Muscle of leg (tissue), 11 donors: ENCODE data around the gene MFSD6L. TPM values are rescaled to one million over a fixed set of nuclear protein-coding genes. Genes with fewer than 3 reads are reported as not detected.

Source experiments
- DNase-seq: peaks from one replicate; pipeline ENCODE4 v3.0.0; 2013
- H3K27ac ChIP-seq: one replicate; pipeline ENCODE4 v1.5.1; 2013; ENCODE audit warnings: mild to moderate bottlenecking, low read length, control low read depth
- H3K27me3 ChIP-seq: one replicate; pipeline ENCODE4 v1.6.1; 2013; ENCODE audit warnings: low read length; ENCODE audit not compliant: control insufficient read depth, insufficient read depth
- H3K36me3 ChIP-seq: one replicate; pipeline ENCODE4 v1.6.1; 2013; ENCODE audit warnings: low read length; ENCODE audit not compliant: control insufficient read depth, insufficient read depth
- H3K4me1 ChIP-seq: one replicate; pipeline ENCODE4 v1.6.1; 2013; ENCODE audit warnings: low read length; ENCODE audit not compliant: control insufficient read depth, insufficient read depth
- H3K4me3 ChIP-seq: one replicate; pipeline ENCODE4 v1.5.1; 2013; ENCODE audit warnings: low read length, control low read depth
- H3K9me3 ChIP-seq: replicated peaks from 2 replicates; pipeline ENCODE4 v1.6.1; 2013; ENCODE audit warnings: low read depth, low read length; ENCODE audit not compliant: control insufficient read depth
- WGBS: methylation state at CpG from one replicate; pipeline ENCODE4 v1.1.5; 2013; ENCODE audit warnings: missing lambda C conversion rate; ENCODE audit not compliant: insufficient coverage; 5-methylcytosine and 5-hydroxymethylcytosine counted together
- polyA plus RNA-seq, 8 donors: library from polyadenylated mRNA; unstranded; fragments of 120-200 nt; gene quantifications; one replicate each; pipeline versions ENCODE4 v1.2.1 to v1.2.3, GENCODE V29; 2013; ENCODE audit warnings: inconsistent platforms in 1 of 8, low replicate concordance in 1 of 8; ENCODE audit not compliant: insufficient read length in 8 of 8, insufficient read depth in 1 of 8
- total RNA-seq: library from RNA; stranded (reverse); fragments of 120-200 nt; gene quantifications from one replicate; pipeline ENCODE4 v1.2.4, GENCODE V29; 2013

The MFSD6L gene
- total and polyA plus RNA-seq, 9 donors, result 0.23 to 1.1 (median 0.35) TPM

GRCh38 chr17:8776248-8776647 lies 22.9 kb downstream of the MFSD6L start:
- no peaks in the 10 kb centered on the region for H3K36me3 ChIP-seq
- H3K4me1 ChIP-seq, result no peaks in the 10 kb centered on the region
- DNase-seq, result peak; percentile 67
- no peaks in the 10 kb centered on the region for H3K27me3 ChIP-seq
- H3K27ac ChIP-seq, result no peak overlapping the region
- H3K9me3 ChIP-seq, result peaks cover 5% of the 10 kb centered on the region
- H3K4me3 ChIP-seq, result no peak overlapping the region

GRCh38 chr17:8766731-8767130 lies 32.4 kb downstream of the MFSD6L start:
- Histone ChIP-seq H3K27ac (no peak overlapping the region), H3K27me3 (peaks cover 6% of the 10 kb centered on the region), H3K4me1 (no peaks in the 10 kb centered on the region), H3K36me3 (no peaks in the 10 kb centered on the region), H3K9me3 (no peaks in the 10 kb centered on the region), H3K4me3 (no peak overlapping the region)
- DNase-seq, result no peak
- WGBS, result 80% methylated on average over 1 of the region's 2 CpGs

- WGBS, result 67% methylated on average over 3 of the region's 8 CpGs
- Histone ChIP-seq H3K27me3 (peaks cover 9% of the 10 kb centered on the region), H3K36me3 (no peaks in the 10 kb centered on the region), H3K27ac (no peak overlapping the region), H3K9me3 (no peaks in the 10 kb centered on the region), H3K4me1 (no peaks in the 10 kb centered on the region), H3K4me3 (no peak overlapping the region)
- no peak for DNase-seq
Measured at GRCh38 chr17:8762012-8762411, 37.2 kb downstream of the MFSD6L start.

- WGBS, result 86% methylated on average over 12 of the region's 15 CpGs
Measured at GRCh38 chr17:8758137-8758596, 41.0 kb downstream of the MFSD6L start, which contains the start of gene SPDYE4. TSS of gene SPDYE4 (minus strand) at chr17:8758546. CDS start at chr17:8758382, 164 bp downstream.

GRCh38 chr17:8757189-8757588 lies 42.0 kb downstream of the MFSD6L start:
- Histone ChIP-seq H3K36me3 (no peaks in the 10 kb centered on the region), H3K9me3 (no peaks in the 10 kb centered on the region), H3K27ac (no peak overlapping the region), H3K4me3 (no peak overlapping the region), H3K4me1 (no peaks in the 10 kb centered on the region), H3K27me3 (peaks cover 14% of the 10 kb centered on the region)
- no peak for DNase-seq
- 68% methylated on average over 7 of the region's 13 CpGs for WGBS

More at GRCh38 chr17:8758137-8758596, 41.0 kb downstream of the MFSD6L start, which contains the start of gene SPDYE4:
- Histone ChIP-seq H3K27me3 (peaks cover 17% of the 10 kb centered on the region), H3K4me1 (no peaks in the 10 kb centered on the region), H3K27ac (no peak within 1 kb of the TSS), H3K9me3 (no peaks in the 10 kb centered on the region), H3K4me3 (no peak within 1 kb of the TSS), H3K36me3 (no peaks in the 10 kb centered on the region)
- no peak for DNase-seq

- H3K27me3 ChIP-seq, result peaks cover 15% of the 10 kb centered on the region
- WGBS, result 91% methylated on average over 12 of the region's 12 CpGs
- no peak overlapping the region for H3K27ac ChIP-seq
- no peak for DNase-seq
- no peaks in the 10 kb centered on the region for H3K36me3 ChIP-seq
- H3K4me3 ChIP-seq, result no peak overlapping the region
- no peaks in the 10 kb centered on the region for H3K4me1 ChIP-seq
- no peaks in the 10 kb centered on the region for H3K9me3 ChIP-seq
Measured at GRCh38 chr17:8755590-8756255, 43.4 kb downstream of the MFSD6L start.

GRCh38 chr17:8754890-8755289 lies 44.3 kb downstream of the MFSD6L start:
- 60% methylated on average over 5 of the region's 8 CpGs for WGBS
- peaks cover 15% of the 10 kb centered on the region for H3K27me3 ChIP-seq
- no peaks in the 10 kb centered on the region for H3K9me3 ChIP-seq
- no peaks in the 10 kb centered on the region for H3K4me1 ChIP-seq
- no peak overlapping the region for H3K4me3 ChIP-seq
- no peak for DNase-seq
- no peaks in the 10 kb centered on the region for H3K36me3 ChIP-seq
- H3K27ac ChIP-seq, result no peak overlapping the region

- Histone ChIP-seq H3K9me3 (no peaks in the 10 kb centered on the region), H3K27me3 (peaks cover 15% of the 10 kb centered on the region), H3K36me3 (no peaks in the 10 kb centered on the region), H3K4me1 (no peaks in the 10 kb centered on the region), H3K27ac (no peak overlapping the region), H3K4me3 (no peak overlapping the region)
- DNase-seq, result no peak
- WGBS, result no CpG with 5 or more reads among the region's 1 CpG
Measured at GRCh38 chr17:8753976-8754440, 45.2 kb downstream of the MFSD6L start.

- Histone ChIP-seq H3K27me3 (peaks cover 15% of the 10 kb centered on the region), H3K9me3 (no peaks in the 10 kb centered on the region), H3K4me3 (no peak overlapping the region), H3K36me3 (no peaks in the 10 kb centered on the region), H3K4me1 (no peaks in the 10 kb centered on the region), H3K27ac (no peak overlapping the region)
- no peak for DNase-seq
- 77% methylated on average over 7 of the region's 12 CpGs for WGBS
Measured at GRCh38 chr17:8753136-8753975, 45.8 kb downstream of the MFSD6L start.

GRCh38 chr17:8749616-8750015 lies 49.5 kb downstream of the MFSD6L start:
- no CpG with 5 or more reads among the region's 3 CpGs for WGBS
- no peak overlapping the region for H3K4me3 ChIP-seq
- peaks cover 5% of the 10 kb centered on the region for H3K4me1 ChIP-seq
- no peaks in the 10 kb centered on the region for H3K9me3 ChIP-seq
- DNase-seq, result no peak
- H3K27ac ChIP-seq, result no peak overlapping the region
- no peaks in the 10 kb centered on the region for H3K36me3 ChIP-seq
- peaks cover 11% of the 10 kb centered on the region for H3K27me3 ChIP-seq
